ENCODE measurements around the gene CFAP100. TPM values are rescaled to one million over a fixed set of nuclear protein-coding genes. Genes with fewer than 3 reads are reported as not detected.

Gene CFAP100
- total and polyA plus RNA-seq, 9 donors, result 0.20 to 1.2 (median 0.38) TPM; not detected in 3

DNA sequence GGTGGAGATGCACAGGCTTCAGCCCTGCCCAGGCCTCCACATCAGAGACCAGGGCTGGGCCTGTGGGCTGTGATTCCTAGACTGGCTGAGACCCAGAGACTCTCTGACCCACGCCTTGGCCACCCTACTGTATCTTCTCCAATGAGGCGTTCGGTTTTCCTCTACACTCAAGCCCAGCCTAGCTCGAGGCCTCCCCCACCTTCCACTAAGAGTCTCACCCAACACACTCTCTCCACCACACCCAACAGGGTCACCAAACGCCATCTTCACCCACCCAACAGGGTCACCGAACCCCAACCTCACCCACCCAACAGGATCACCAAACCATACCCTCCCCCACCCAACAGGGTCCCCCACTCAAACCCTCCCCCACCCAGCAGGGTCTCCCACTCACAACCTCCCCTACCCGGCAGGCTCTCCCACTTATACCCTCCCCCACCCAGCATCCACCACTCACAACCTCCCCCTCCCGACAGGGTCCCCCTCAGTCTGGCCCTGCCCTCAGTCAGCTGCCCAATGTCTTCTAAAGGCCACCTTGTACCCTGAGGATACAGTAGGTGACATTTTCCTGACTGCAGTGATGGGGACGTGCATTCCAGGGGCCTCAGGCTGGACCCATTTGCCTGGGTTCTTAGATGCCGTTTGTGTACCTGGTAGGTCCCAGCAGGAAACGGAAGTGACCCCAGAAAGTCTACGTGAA lies 20.4 kb downstream of the CFAP100 start:
- Histone ChIP-seq H3K9me3 (replicated peaks; ENCODE audit: control insufficient read depth, low read depth, low read length) (no peaks in the 10 kb centered on the region), H3K4me1 (ENCODE audit: control insufficient read depth, insufficient read depth, low read length) (peaks cover 4% of the 10 kb centered on the region), H3K27me3 (ENCODE audit: control insufficient read depth, insufficient read depth, low read length) (peaks cover 24% of the 10 kb centered on the region), H3K27ac (ENCODE audit: low read length) (no peak overlapping the region), H3K4me3 (ENCODE audit: low read length) (no peak overlapping the region), H3K36me3 (ENCODE audit: control insufficient read depth, insufficient read depth, low read length) (no peaks in the 10 kb centered on the region)
- no peak for DNase-seq
- 82% methylated on average over 10 of the region's 12 CpGs for WGBS (ENCODE audit: insufficient coverage)

DNA sequence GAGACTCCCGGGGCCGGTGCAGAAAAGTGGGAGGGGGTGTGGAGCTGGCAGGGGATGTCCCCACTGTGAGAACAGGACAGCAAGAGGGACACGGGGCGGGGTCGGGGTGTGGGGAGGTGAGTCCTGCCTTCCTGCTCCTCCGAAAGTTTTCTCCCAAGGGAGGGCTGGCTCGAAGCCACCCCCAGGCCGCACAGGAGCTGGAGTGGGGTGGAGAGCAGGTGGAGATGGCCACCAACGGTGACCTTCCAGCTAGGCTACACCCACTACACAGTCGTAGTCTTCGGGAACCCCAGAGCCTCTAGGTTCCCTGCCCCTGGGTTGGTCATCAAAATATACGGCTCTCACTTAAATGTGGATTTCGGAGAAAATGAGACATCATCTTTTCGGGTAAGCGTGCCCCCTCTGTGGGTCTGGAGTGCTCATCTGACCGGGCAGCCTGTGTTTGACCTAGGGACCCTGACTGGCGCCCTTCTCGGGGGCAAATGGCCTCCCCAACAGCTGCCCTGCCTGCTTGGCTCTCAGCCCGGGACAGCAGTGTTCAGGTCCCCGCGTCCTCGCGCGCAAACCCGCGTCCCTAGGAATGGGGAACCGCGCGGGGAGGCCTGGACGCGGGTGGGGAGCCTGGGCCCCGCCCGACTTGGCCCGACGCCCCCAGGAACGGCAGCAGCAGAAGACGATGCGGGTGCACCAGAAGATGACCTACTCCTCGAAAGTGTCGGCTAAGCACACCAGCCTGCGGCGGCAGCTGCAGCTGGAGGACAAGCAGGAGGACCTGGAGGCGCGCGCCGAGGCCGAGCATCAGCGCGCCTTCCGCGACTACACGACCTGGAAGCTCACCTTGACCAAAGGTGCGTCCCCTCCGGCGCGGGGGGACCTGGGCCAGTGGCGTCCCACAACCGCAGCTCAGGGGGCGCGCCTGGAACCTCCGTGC lies 21.2 kb downstream of the CFAP100 start:
- no peak for DNase-seq
- H3K27me3 ChIP-seq (ENCODE audit: control insufficient read depth, insufficient read depth, low read length), result peaks cover 22% of the 10 kb centered on the region
- no peak overlapping the region for H3K4me3 ChIP-seq (ENCODE audit: low read length)
- no peaks in the 10 kb centered on the region for H3K36me3 ChIP-seq (ENCODE audit: control insufficient read depth, insufficient read depth, low read length)
- no peaks in the 10 kb centered on the region for H3K9me3 ChIP-seq (replicated peaks; ENCODE audit: control insufficient read depth, low read depth, low read length)
- WGBS (ENCODE audit: insufficient coverage), result 26% methylated on average over 53 of the region's 61 CpGs
- H3K4me1 ChIP-seq (ENCODE audit: control insufficient read depth, insufficient read depth, low read length), result peaks cover 4% of the 10 kb centered on the region
- H3K27ac ChIP-seq (ENCODE audit: low read length), result no peak overlapping the region

DNA sequence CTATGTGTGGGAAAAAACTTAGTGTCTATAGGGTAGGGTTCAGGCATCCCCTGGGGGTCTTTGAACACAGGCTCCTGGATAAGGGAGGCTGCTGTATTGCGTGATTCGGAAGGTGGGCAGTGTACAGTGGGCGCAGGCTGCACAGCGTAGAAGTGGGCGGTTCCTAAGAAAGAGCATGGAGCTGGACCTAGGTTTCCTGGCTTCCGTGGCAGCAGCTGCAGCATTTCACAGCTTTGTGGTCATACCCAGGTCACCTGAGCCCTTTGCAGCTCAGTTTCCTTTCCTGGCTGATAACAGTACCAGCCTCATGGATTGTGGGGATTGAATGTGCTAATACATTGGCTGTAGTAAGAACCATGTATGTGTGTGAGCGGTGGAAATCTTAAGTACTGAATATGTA lies 22.2 kb downstream of the CFAP100 start:
- Histone ChIP-seq H3K9me3 (replicated peaks; ENCODE audit: control insufficient read depth, low read depth, low read length) (no peaks in the 10 kb centered on the region), H3K27me3 (ENCODE audit: control insufficient read depth, insufficient read depth, low read length) (peaks cover 22% of the 10 kb centered on the region), H3K27ac (ENCODE audit: low read length) (no peak overlapping the region), H3K36me3 (ENCODE audit: control insufficient read depth, insufficient read depth, low read length) (no peaks in the 10 kb centered on the region), H3K4me3 (ENCODE audit: low read length) (no peak overlapping the region), H3K4me1 (ENCODE audit: control insufficient read depth, insufficient read depth, low read length) (peaks cover 4% of the 10 kb centered on the region)
- 93% methylated on average over 5 of the region's 7 CpGs for WGBS (ENCODE audit: insufficient coverage)
- no peak for DNase-seq

DNA sequence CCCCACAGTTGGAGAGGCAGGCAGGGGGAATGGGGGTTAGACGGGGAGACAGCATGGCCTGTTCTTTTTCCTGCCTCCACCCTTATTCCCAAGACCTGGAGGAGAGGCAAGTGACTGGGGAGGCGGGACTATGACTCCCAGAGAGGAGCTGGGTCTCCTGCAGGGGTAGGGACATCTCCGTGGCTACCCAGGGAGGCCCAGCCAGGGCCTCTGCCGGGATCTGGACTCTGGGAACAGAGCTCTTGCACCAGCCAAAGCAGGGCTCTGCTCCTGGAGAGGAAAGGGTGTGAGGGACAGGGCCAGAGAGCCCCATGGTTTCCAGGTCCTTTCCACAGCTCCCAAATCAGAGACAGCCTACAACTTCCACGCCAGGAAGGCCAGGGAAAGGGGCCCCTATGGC lies 22.8 kb downstream of the CFAP100 start:
- Histone ChIP-seq H3K36me3 (ENCODE audit: control insufficient read depth, insufficient read depth, low read length) (no peaks in the 10 kb centered on the region), H3K9me3 (replicated peaks; ENCODE audit: control insufficient read depth, low read depth, low read length) (no peaks in the 10 kb centered on the region), H3K27me3 (ENCODE audit: control insufficient read depth, insufficient read depth, low read length) (peaks cover 20% of the 10 kb centered on the region), H3K4me1 (ENCODE audit: control insufficient read depth, insufficient read depth, low read length) (peaks cover 4% of the 10 kb centered on the region), H3K4me3 (ENCODE audit: low read length) (no peak overlapping the region), H3K27ac (ENCODE audit: low read length) (no peak overlapping the region)
- DNase-seq, result no peak
- WGBS (ENCODE audit: insufficient coverage), result 25% methylated on average over 2 of the region's 5 CpGs

- Histone ChIP-seq H3K4me1 (ENCODE audit: control insufficient read depth, insufficient read depth, low read length) (peaks cover 4% of the 10 kb centered on the region), H3K27ac (ENCODE audit: low read length) (no peak overlapping the region), H3K36me3 (ENCODE audit: control insufficient read depth, insufficient read depth, low read length) (no peaks in the 10 kb centered on the region), H3K27me3 (ENCODE audit: control insufficient read depth, insufficient read depth, low read length) (peaks cover 20% of the 10 kb centered on the region), H3K9me3 (replicated peaks; ENCODE audit: control insufficient read depth, low read depth, low read length) (no peaks in the 10 kb centered on the region), H3K4me3 (ENCODE audit: low read length) (no peak overlapping the region)
- WGBS (ENCODE audit: insufficient coverage), result 86% methylated on average over 8 of the region's 11 CpGs
- DNase-seq, result no peak
These were observed 23.3 kb downstream of the CFAP100 start for GRCh38 chr3:126417981-126418530.

DNA sequence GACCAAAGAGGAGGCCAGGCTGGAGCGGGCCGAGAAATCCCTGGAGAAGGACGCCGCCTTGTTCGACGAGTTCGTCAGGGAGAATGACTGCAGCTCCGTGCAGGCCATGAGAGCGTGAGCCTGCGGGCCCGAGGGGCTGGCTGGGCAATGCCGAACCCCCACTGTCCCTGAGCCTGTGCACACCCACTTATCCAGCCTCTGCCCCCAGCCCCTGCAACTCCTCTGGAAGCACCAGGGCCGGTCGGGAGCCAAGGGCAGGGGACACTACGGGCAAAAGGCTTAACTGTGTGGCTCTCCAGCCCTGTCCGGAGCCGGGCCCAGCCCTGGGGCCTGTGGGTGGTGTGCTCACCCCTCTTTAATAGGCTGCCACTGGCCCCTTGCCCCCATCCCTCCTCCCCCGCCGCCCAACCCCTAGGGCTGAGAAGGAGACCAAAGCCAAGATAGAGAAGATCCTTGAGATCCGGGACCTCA lies 24.0 kb downstream of the CFAP100 start:
- no peak overlapping the region for H3K27ac ChIP-seq (ENCODE audit: low read length)
- H3K27me3 ChIP-seq (ENCODE audit: control insufficient read depth, insufficient read depth, low read length), result peaks cover 15% of the 10 kb centered on the region
- H3K9me3 ChIP-seq (replicated peaks; ENCODE audit: control insufficient read depth, low read depth, low read length), result no peaks in the 10 kb centered on the region
- no peak for DNase-seq
- no peaks in the 10 kb centered on the region for H3K36me3 ChIP-seq (ENCODE audit: control insufficient read depth, insufficient read depth, low read length)
- H3K4me1 ChIP-seq (ENCODE audit: control insufficient read depth, insufficient read depth, low read length), result peaks cover 4% of the 10 kb centered on the region
- H3K4me3 ChIP-seq (ENCODE audit: low read length), result no peak overlapping the region
- 67% methylated on average over 8 of the region's 20 CpGs for WGBS (ENCODE audit: insufficient coverage)

DNA sequence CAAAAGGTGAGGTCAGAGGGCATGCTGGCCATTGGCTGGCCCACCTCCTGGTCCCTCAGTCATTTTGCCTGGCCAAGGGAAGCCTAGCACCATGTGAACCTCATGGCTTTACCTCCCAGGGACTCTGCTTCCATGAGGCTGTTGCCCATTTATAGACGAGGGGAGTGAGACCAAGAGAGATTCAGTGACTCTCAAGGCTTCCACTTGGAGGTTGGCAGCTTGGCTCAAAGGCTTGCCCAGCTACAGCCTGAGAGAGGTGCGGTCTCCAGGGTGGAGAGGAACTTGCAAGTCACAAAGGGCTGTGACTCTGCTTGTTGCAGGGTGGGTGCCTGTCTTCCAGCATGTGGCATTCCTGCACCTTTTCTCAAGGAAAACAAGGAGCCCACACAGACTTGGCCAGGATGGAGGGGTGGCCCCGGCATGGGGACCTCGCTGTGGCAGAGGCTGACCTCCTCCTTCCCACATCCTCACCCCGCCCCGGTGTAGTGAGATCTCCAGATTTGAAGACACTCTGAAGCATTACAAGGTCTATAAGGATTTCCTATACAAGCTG lies 24.5 kb downstream of the CFAP100 start:
- WGBS (ENCODE audit: insufficient coverage), result 96% methylated on average over 2 of the region's 6 CpGs
- no peak overlapping the region for H3K4me3 ChIP-seq (ENCODE audit: low read length)
- peaks cover 15% of the 10 kb centered on the region for H3K27me3 ChIP-seq (ENCODE audit: control insufficient read depth, insufficient read depth, low read length)
- no peaks in the 10 kb centered on the region for H3K9me3 ChIP-seq (replicated peaks; ENCODE audit: control insufficient read depth, low read depth, low read length)
- DNase-seq, result no peak
- H3K36me3 ChIP-seq (ENCODE audit: control insufficient read depth, insufficient read depth, low read length), result no peaks in the 10 kb centered on the region
- H3K4me1 ChIP-seq (ENCODE audit: control insufficient read depth, insufficient read depth, low read length), result peaks cover 4% of the 10 kb centered on the region
- no peak overlapping the region for H3K27ac ChIP-seq (ENCODE audit: low read length)

GRCh38 chr3:126419886-126420786 lies 25.4 kb downstream of the CFAP100 start:
- no peak for DNase-seq
- H3K27ac ChIP-seq (ENCODE audit: low read length), result no peak overlapping the region
- peaks cover 15% of the 10 kb centered on the region for H3K27me3 ChIP-seq (ENCODE audit: control insufficient read depth, insufficient read depth, low read length)
- H3K36me3 ChIP-seq (ENCODE audit: control insufficient read depth, insufficient read depth, low read length), result no peaks in the 10 kb centered on the region
- no peaks in the 10 kb centered on the region for H3K9me3 ChIP-seq (replicated peaks; ENCODE audit: control insufficient read depth, low read depth, low read length)
- WGBS (ENCODE audit: insufficient coverage), result 69% methylated on average over 19 of the region's 22 CpGs
- H3K4me3 ChIP-seq (ENCODE audit: low read length), result no peak overlapping the region
- peaks cover 4% of the 10 kb centered on the region for H3K4me1 ChIP-seq (ENCODE audit: control insufficient read depth, insufficient read depth, low read length)

DNA sequence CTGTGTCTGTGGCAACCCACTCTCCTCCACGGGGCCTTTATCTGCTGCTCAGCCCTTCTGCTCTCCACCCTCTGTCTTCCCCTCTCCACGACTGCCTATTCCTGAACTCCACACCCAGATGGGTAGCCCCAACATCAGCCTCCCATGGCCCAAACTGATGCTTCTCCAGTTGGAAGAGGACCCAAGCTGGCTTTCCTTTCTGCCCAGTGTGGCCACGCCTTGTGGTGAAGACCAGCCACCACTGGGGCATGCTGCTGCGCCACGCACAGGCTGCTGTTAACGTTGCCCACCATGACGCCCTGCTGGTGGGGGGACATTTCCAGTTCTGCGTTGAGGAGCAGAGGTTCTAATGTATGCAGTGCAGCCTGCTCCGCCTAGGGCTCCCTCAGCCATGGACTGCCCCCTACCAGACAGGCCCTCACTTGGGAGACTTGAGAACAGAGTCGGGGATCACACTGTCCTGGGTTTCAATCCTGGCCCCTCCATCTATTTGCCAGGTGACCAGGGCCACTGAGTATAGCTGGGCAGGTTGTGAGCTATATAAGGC lies 26.9 kb downstream of the CFAP100 start:
- Histone ChIP-seq H3K4me1 (ENCODE audit: control insufficient read depth, insufficient read depth, low read length) (peaks cover 2% of the 10 kb centered on the region), H3K27me3 (ENCODE audit: control insufficient read depth, insufficient read depth, low read length) (peaks cover 8% of the 10 kb centered on the region), H3K4me3 (ENCODE audit: low read length) (no peak overlapping the region), H3K9me3 (replicated peaks; ENCODE audit: control insufficient read depth, low read depth, low read length) (peaks cover 7% of the 10 kb centered on the region), H3K27ac (ENCODE audit: low read length) (no peak overlapping the region), H3K36me3 (ENCODE audit: control insufficient read depth, insufficient read depth, low read length) (no peaks in the 10 kb centered on the region)
- 81% methylated on average over 8 of the region's 10 CpGs for WGBS (ENCODE audit: insufficient coverage)
- DNase-seq, result no peak

Data from muscle of leg (tissue), 11 donors.